GM18861 (cell line): Measurements from ENCODE around the gene STN1.
"Not testable (repeated sequence)": the region's sequence is repeated elsewhere in the genome, so short reads cannot be mapped to it uniquely, and the experiment has no call there.

ENCODE experiments used
- ATAC-seq: cut with Tn5 transposase; IDR thresholded peaks from one replicate; pipeline ENCODE4 v1.9.1; 2021; ENCODE audit not compliant: unreplicated experiment

STN1 gene

GRCh38 chr10:103847346-103847745, 70.6 kb downstream of the STN1 start:
- ATAC-seq = no peak

DNA sequence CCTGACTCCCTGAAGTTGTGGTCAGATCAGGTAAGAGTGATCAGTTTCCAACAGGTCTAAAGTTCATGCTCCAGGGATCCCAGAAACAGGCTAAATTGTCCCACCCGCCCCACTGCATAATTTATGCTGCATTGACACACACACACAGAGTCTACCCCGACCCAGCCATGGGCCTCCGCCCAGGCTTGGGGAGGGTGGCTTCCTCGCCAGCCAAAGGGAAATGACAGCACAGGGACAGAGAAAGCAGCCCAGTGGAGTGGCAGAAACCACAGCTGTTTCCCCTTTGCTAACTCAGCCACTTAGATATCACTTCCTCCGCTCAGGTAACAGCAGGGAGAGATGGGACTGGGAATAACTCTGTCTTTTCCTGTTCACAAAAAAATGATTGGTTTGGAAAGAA, 72.0 kb downstream of the STN1 start:
- no peak for ATAC-seq

- not testable (repeated sequence) for ATAC-seq
Measured at GRCh38 chr10:103845346-103845745, 72.6 kb downstream of the STN1 start.

- no peak for ATAC-seq
Measured at GRCh38 chr10:103843854-103844570, 74.0 kb downstream of the STN1 start.

DNA sequence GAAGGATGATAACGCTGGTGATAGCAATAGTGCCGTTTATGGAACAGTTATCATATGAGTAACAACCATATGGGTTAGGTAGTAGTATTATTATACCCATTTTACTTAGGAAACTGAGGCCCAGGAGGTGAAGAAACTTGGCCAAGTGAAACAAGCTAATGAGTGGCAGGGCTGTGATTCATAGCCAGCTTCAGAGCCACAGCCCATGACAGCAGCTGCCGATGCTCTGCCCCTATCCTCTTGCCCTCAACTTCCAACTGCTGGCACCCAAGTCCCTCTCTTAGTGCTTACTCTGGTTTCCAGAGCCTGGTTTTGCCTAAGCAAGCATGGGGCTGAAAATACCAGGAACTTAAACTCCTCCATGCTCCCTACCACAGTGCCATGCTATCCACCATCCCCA, 74.9 kb downstream of the STN1 start:
- ATAC-seq = no peak

- no peak for ATAC-seq
Measured at GRCh38 chr10:103842605-103843004, 75.4 kb downstream of the STN1 start.

GRCh38 chr10:103841519-103841918, 76.5 kb downstream of the STN1 start:
- ATAC-seq = no peak

DNA sequence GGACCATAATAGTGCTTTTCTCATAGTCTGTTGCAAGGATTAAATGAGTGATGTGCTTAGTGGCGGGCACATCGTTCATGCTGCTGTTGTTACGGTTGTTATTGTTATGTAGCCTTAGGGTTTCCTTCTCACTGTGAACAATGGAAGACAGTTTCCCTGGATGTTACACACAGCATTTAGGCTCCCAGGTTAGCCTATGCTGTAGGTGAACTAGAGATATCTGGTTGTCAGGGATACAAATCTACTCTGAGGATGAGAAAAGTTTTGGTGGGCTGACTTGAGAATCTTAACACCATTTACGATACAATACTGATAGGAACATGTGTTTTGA, 77.3 kb downstream of the STN1 start:
- no peak for ATAC-seq

DNA sequence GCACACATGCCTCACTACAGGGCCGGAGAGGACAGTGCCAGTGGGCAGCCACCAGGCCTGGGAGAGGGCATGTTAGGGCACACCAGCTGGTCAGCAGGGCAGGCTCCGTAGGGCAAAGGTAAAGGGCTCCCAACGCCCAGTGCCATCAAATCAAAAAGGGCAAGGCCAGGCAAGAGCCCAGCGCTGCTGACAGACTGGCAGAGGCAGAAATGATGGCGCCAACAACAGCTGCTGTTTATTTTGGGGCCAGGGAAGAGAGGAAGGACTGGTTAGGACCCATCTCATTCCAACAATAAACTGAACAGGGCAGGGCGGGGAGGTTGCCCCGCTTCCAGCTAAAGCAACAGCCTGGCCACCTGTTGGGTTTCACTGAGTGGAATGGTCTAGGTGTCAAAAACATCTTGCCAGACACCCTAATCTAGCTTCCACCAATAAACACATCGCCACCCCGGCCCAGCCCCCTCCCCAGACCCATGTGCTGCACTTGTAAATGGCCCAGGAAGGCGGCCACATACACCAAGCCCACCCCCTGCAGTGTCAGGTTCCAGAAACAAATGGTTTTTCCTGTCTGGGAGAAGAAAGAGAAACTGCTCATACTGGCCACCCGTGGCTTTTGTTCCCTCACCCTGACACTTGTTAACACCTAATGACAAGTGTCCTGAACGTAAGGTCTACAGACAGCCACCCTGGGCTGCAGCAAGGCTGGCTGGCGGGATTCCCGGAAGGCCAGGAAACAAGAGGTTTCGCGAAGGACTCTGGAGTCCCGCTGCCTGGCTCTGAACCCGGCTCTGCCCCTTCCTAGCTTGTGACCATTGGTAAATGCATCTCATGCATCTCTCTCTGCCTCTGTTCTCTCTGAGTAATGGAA, 77.9 kb downstream of the STN1 start:
- ATAC-seq = no peak

DNA sequence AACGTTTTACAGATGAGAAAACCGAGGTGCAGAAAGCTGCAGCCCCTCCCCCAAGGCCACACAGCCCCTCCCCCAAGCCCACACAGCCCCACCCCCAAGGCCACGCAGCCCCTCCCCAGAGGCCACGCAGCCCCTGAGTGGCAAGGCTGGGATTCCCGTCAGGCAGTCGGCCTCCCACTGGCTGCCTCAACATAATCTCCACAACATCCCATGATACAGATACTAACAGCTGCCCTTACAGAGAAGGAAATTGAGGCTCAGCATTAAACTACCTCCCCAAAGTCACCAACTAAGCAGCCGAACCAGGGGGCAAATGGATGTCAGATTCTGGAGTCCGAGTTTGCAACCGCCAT, 78.5 kb downstream of the STN1 start:
- ATAC-seq = no peak

DNA sequence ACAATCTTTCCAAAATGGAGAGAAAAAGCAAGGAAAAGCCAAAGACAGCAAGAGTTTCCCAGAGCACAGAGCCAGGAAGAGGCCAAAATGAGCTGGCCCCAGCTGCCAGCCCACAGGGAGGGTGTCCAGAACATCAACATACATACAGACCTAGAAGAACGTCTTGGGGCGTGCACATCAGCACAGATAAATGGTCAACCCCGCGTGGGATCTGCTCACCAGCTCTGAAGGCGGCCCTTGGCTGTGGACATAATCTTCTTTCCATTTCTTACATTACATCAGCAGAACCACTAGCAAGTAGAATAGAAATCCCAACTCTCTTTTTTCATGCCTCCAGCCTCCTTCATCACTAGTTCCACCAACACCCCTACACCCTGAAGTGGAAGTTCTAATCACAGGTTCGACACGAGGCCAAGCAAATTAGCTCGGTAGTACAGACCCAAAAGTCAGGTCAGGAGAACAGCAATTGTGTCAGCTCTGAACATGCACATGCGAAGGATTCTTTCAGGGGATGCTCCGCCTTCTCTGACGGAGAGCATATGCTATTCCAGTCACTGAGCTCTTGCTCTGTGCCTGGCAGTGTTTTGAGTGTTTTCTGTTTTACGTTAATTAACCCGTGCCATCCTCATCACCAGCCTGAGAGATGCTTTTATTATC, 79.0 kb downstream of the STN1 start:
- ATAC-seq = no peak

DNA sequence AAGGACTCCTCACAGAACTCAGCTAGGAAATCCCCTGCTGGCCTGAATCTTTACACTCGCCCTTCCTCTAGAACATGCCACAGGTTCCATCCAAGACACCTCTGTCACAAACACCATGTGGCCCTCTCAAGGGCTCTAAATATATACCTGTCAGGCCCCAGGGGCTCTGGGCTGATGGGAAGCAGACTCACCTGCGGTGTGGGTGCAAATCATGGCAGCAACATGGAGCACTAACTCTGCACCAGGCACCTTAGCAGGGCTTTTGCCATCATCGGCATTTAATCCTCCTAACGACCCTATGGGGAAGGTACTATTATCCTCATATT, 80.0 kb downstream of the STN1 start:
- no peak for ATAC-seq

DNA sequence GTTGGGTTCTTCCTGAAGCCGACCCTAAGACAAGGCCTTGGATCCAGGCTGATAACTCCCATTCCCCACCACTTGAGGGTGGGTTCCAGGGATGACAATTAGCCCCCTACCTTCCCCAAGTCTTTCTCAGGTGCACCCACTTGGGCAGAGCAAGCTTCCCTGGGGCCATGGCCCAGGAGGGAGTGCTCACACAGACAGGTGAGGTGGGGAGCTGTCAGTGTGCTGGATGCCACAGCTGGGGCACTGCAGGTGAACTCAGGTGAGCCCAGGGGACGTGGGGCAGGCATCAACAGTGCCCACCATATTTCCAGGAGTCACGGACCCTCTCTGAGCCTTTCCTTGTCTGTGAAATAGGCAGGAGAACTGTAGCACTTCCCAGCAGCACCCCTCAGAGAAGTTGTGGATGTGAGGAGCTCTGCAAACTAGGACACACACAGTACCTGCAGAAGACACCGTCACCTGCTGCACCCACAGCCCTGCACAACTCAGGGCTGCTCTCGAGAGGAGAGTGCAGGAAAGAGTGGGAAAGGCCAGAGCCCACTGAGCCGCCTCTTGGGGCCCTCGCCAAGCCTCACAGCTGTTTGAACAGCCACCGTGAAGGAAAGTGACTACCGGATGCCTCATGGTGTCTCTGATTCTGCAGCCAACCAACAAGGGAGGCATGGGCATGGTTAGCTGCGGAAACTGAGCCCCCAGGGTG, 80.5 kb downstream of the STN1 start:
- ATAC-seq = no peak

DNA sequence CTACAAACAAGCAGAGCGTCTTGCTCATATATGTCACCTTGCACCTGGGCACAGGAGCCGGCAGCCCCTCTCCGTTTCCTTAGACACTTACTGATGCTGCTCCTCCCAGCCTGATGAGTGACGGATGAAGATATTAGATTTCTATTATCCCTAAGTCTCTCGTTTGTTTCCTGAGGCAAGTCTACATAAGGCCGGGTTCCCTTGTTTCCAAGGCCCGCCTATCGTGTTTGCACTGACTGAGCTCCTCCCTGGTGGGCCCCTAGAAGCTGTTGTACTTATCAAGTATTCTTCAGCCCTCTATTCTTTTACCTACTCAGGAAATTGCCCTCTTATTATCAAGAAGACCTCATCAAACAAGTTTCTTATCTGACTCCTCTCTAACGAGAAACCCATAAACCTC, 81.1 kb downstream of the STN1 start:
- no peak for ATAC-seq

GRCh38 chr10:103836273-103836672, 81.7 kb downstream of the STN1 start:
- ATAC-seq = no peak

- ATAC-seq = no peak
Measured at GRCh38 chr10:103835096-103836050, 82.6 kb downstream of the STN1 start.

DNA sequence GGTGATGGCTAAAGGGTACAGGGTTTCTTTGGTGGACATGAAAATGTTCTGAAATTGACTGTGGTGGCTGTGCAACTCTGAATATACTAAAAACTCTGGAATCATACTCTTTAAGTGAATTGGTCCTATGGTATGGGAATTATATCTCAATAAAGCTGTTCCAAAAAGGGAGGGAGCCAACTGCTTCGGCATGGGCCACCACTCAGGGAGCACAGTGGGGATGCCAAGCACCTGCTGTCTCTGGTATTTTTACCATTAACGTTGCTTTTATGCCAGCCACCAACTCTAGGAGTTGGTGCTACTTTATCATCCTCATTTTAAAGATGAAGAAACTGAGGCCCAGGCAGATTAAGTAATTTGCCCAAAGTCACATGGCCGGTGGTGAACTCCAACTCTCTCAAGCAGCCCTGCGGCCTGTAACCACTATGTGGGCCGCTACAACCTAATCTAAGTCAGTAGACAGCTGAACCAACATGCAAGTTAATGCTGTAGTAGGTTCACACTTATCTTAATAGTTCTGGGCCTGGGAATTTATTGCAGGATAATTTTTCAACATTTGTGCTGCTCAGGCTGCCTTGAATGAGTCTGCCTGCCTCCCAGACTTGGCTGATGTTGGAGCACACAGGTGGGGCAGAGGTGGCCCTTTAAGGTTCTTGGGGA, 83.4 kb downstream of the STN1 start:
- ATAC-seq = no peak

GRCh38 chr10:103833731-103834365, 84.1 kb downstream of the STN1 start:
- ATAC-seq = no peak

DNA sequence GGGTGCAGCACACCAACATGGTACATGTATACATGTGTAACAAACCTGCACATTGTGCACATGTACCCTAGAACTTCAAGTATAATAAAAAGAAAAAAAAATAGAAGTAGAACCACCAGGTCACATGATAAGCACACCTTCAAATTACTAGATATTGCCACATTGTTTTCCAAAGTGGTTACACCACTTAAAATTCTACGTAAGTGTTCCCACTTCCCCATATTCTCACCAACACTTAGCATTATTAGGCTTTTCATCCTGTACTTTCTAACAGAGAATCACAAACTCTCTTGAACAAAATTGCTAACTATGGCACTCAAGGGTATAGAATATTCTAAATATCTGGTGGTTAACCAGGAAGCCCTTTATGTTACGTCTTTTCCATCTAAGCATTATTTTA, 85.2 kb downstream of the STN1 start:
- no peak for ATAC-seq
